ENCODE measurements around the gene OAS3.

OAS3 gene

DNA sequence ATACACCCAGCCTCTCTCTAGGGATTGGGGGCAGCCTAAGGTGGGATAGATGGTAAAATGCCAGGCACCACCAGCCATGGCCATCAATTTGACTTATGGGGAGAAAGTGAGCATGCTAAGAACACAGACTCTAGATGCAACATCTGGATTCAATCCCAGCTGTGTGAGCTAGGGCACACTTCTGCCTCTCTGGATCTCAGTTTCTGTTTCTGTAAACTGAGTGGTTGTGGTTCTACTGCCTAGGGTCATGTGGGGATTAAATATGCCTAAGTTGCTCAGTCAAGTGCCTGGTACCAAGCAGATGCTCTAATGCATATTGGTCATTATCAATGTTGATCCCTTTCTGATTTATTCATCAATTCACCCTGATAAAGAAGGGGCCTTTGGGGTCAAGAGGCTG lies 44.1 kb upstream of the OAS3 start:
- Histone ChIP-seq H3K9ac (ENCODE audit: low read length) (no peak overlapping the region), H3K27me3 (ENCODE audit: low read depth, low read length) (peaks cover 3% of the 10 kb centered on the region; the same call in 1 of the 2 replicates), H4K20me1 (ENCODE audit: insufficient read depth, low read length) (no peaks in the 10 kb centered on the region), H3K4me2 (ENCODE audit: low read length) (peak overlapping the region; percentile 46), H3K36me3 (replicated peaks; ENCODE audit: low read depth, low read length) (no peaks in the 10 kb centered on the region), H3K9me3 (ENCODE audit: insufficient read depth, low read length) (no peaks in the 10 kb centered on the region), H3K4me1 (ENCODE audit: low read length) (peaks cover 27% of the 10 kb centered on the region), H3K27ac (ENCODE audit: low read length) (peak overlapping the region; percentile 27; the same call in 1 of the 2 replicates), H3K79me2 (ENCODE audit: low read length) (no peaks in the 10 kb centered on the region), H2AFZ (ENCODE audit: low read depth, low read length) (no peak overlapping the region), H3K4me3 (ENCODE audit: low read length) (no peak overlapping the region)
- TF ChIP-seq EZH2phosphoT487 (IDR thresholded peaks at IDR 0.05; ENCODE audit: low read depth), result no peak
- TF ChIP-seq, protein P1, sequence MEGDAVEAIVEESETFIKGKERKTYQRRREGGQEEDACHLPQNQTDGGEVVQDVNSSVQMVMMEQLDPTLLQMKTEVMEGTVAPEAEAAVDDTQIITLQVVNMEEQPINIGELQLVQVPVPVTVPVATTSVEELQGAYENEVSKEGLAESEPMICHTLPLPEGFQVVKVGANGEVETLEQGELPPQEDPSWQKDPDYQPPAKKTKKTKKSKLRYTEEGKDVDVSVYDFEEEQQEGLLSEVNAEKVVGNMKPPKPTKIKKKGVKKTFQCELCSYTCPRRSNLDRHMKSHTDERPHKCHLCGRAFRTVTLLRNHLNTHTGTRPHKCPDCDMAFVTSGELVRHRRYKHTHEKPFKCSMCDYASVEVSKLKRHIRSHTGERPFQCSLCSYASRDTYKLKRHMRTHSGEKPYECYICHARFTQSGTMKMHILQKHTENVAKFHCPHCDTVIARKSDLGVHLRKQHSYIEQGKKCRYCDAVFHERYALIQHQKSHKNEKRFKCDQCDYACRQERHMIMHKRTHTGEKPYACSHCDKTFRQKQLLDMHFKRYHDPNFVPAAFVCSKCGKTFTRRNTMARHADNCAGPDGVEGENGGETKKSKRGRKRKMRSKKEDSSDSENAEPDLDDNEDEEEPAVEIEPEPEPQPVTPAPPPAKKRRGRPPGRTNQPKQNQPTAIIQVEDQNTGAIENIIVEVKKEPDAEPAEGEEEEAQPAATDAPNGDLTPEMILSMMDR (IDR thresholded peaks at IDR 0.05; ENCODE audit: low read depth, low read length), result no peak

DNA sequence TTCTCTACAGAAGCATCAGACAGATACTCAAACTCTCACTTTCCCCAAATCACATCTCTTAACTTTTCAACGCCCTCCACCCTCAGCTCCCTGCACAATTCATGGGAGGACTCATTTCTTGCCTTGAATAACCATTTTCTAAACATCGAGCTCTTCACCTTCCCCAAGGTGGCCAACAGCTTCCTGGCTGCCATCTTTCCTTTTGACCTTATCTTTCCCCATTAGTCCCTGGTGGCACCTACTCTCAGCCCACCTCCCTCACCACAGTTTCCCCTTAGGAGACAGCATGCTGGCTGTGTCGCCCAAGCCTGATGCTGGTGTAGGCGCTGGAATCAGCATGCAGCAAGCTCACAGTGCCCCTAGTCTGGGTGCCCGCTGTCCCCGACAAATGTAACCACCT lies 39.9 kb upstream of the OAS3 start:
- no peak overlapping the region for H3K4me2 ChIP-seq (ENCODE audit: low read length)
- H3K9me3 ChIP-seq (ENCODE audit: insufficient read depth, low read length), result no peaks in the 10 kb centered on the region
- TF ChIP-seq EZH2phosphoT487 (IDR thresholded peaks at IDR 0.05; ENCODE audit: low read depth), result no peak
- TF ChIP-seq, protein P1 (IDR thresholded peaks at IDR 0.05; ENCODE audit: low read depth, low read length), result no peak
- no peaks in the 10 kb centered on the region for H3K79me2 ChIP-seq (ENCODE audit: low read length)
- H4K20me1 ChIP-seq (ENCODE audit: insufficient read depth, low read length), result no peaks in the 10 kb centered on the region
- no peaks in the 10 kb centered on the region for H3K36me3 ChIP-seq (replicated peaks; ENCODE audit: low read depth, low read length)
- H2AFZ ChIP-seq (ENCODE audit: low read depth, low read length), result no peak overlapping the region
- no peaks in the 10 kb centered on the region for H3K27me3 ChIP-seq (ENCODE audit: low read depth, low read length)
- H3K9ac ChIP-seq (ENCODE audit: low read length), result no peak overlapping the region
- no peak overlapping the region for H3K4me3 ChIP-seq (ENCODE audit: low read length)
- no peak overlapping the region for H3K27ac ChIP-seq (ENCODE audit: low read length)
- peaks cover 45% of the 10 kb centered on the region for H3K4me1 ChIP-seq (ENCODE audit: low read length)

DNA sequence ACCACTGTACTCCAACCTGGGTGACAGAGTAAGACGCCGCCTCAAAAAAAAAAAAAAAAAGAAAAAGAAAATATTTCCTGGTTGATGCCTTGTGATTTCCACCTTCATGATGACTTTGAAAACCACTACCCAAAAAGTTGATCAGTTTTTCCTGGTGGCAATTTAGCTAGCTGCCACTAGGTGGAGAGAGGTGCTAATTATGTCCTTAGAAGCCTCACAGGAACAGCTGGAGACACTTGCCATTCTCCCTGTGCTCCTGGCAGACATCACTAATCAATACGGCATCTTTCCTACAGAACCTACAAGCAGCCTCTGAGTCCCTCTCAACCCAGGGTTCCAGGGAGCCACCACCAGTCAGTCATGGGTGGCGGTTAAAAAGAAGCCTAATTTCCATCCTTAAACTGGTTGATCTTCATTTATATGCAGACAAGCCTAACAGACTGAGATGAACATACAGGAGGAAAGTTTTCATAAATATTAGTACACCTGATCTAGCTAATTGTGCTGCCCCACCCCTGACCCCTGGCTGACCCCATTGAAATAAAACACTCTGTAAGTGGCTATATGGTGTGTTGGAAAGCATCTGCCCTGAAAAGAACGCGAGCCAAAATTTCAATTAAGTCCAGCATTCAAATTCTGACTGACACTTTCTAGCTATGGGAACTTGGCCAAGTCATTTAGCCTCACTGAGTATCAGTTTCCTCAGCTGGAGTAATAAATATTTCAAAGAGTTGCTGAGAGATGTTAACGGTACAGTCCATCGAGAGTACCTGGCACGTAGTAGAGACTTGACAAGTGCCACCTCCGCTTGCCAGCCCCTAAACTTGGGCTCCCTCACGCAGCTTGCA lies 37.8 kb upstream of the OAS3 start:
- Histone ChIP-seq H3K4me1 (ENCODE audit: low read length) (peaks cover 46% of the 10 kb centered on the region), H3K27me3 (ENCODE audit: low read depth, low read length) (no peaks in the 10 kb centered on the region), H3K79me2 (ENCODE audit: low read length) (no peaks in the 10 kb centered on the region), H3K36me3 (replicated peaks; ENCODE audit: low read depth, low read length) (no peaks in the 10 kb centered on the region), H4K20me1 (ENCODE audit: insufficient read depth, low read length) (no peaks in the 10 kb centered on the region), H3K4me3 (ENCODE audit: low read length) (no peak overlapping the region), H3K9me3 (ENCODE audit: insufficient read depth, low read length) (no peaks in the 10 kb centered on the region), H3K27ac (ENCODE audit: low read length) (0 out of 2 replicates have a peak overlapping the region, but pooled peaks have one; percentile 4), H2AFZ (ENCODE audit: low read depth, low read length) (no peak overlapping the region), H3K4me2 (ENCODE audit: low read length) (peak overlapping the region; percentile 41), H3K9ac (ENCODE audit: low read length) (no peak overlapping the region; the same call in 1 of the 2 replicates)
- no peak for TF ChIP-seq EZH2phosphoT487 (IDR thresholded peaks at IDR 0.05; ENCODE audit: low read depth)
- TF ChIP-seq, protein P1 (IDR thresholded peaks at IDR 0.05; ENCODE audit: low read depth, low read length), result peak; percentile 72

DNA sequence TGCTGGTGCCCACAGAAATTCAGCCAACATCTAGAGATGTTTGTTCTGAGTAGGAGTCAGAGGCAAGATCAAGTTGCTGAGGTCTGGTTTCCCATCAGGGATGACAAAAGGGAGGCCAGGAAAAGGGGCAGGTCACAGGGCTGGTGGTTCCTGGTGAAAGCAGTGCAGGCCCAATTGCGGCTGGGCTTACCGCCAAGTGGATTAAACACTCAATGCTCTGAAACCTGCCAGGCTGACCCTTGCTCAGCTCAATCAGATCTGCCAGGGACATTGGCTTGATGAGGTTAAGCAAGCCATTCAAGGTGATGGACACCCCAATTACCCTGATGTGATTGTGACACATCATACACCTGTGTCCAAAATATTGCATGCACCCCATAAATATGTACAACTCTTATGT lies 37.0 kb upstream of the OAS3 start:
- Histone ChIP-seq H3K4me3 (ENCODE audit: low read length) (no peak overlapping the region), H3K79me2 (ENCODE audit: low read length) (no peaks in the 10 kb centered on the region), H3K4me2 (ENCODE audit: low read length) (peak overlapping the region; percentile 41), H4K20me1 (ENCODE audit: insufficient read depth, low read length) (no peaks in the 10 kb centered on the region), H3K9me3 (ENCODE audit: insufficient read depth, low read length) (no peaks in the 10 kb centered on the region), H3K36me3 (replicated peaks; ENCODE audit: low read depth, low read length) (no peaks in the 10 kb centered on the region), H3K4me1 (ENCODE audit: low read length) (peaks cover 53% of the 10 kb centered on the region), H3K27ac (ENCODE audit: low read length) (0 out of 2 replicates have a peak overlapping the region, but pooled peaks have one; percentile 4), H3K27me3 (ENCODE audit: low read depth, low read length) (no peaks in the 10 kb centered on the region), H3K9ac (ENCODE audit: low read length) (no peak overlapping the region), H2AFZ (ENCODE audit: low read depth, low read length) (no peak overlapping the region)
- TF ChIP-seq, protein P1 (IDR thresholded peaks at IDR 0.05; ENCODE audit: low read depth, low read length), result no peak
- no peak for TF ChIP-seq EZH2phosphoT487 (IDR thresholded peaks at IDR 0.05; ENCODE audit: low read depth)

Measured in OCI-LY3 (cell line).